Measurements from ENCODE around the gene ZNF883. TPM values are rescaled to one million over a fixed set of nuclear protein-coding genes. Genes with fewer than 3 reads are reported as not detected.

Gene ZNF883
- total RNA-seq, 1 donor from 2014 or later: 6.1 TPM

DNA sequence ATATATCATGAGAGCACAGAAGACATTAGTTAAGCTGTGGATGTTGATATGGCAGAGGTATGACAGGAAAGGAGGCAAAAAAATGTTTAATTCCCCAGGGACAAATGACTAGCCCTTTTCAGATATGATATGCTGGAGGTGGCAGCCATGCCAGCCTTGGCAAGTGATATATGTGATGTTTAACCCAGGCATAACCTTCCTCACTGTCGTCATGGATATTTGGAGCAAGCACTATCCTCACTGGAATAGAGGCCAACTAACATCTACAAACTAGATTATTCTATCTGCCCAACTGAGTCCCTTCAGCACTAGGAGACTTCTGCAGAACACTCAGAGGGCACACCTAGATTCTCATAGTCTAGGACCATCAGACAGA lies 94.0 kb downstream of the ZNF883 start:
- TF ChIP-seq, protein P1, sequence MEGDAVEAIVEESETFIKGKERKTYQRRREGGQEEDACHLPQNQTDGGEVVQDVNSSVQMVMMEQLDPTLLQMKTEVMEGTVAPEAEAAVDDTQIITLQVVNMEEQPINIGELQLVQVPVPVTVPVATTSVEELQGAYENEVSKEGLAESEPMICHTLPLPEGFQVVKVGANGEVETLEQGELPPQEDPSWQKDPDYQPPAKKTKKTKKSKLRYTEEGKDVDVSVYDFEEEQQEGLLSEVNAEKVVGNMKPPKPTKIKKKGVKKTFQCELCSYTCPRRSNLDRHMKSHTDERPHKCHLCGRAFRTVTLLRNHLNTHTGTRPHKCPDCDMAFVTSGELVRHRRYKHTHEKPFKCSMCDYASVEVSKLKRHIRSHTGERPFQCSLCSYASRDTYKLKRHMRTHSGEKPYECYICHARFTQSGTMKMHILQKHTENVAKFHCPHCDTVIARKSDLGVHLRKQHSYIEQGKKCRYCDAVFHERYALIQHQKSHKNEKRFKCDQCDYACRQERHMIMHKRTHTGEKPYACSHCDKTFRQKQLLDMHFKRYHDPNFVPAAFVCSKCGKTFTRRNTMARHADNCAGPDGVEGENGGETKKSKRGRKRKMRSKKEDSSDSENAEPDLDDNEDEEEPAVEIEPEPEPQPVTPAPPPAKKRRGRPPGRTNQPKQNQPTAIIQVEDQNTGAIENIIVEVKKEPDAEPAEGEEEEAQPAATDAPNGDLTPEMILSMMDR (IDR thresholded peaks at IDR 0.05; ENCODE audit: unreplicated experiment): no peak
- no peak for DNase-seq (ENCODE audit: low spot score)
- Mint-ChIP-seq H3K36me3 (ENCODE audit: low read depth, unreplicated experiment) (no peaks in the 10 kb centered on the region), H3K4me1 (ENCODE audit: unreplicated experiment) (peaks cover 6% of the 10 kb centered on the region), H3K27me3 (ENCODE audit: unreplicated experiment) (no peaks in the 10 kb centered on the region), H3K27ac (ENCODE audit: unreplicated experiment) (no peak overlapping the region), H3K4me3 (ENCODE audit: unreplicated experiment) (no peak overlapping the region), H3K9me3 (ENCODE audit: unreplicated experiment) (no peaks in the 10 kb centered on the region)

DNA sequence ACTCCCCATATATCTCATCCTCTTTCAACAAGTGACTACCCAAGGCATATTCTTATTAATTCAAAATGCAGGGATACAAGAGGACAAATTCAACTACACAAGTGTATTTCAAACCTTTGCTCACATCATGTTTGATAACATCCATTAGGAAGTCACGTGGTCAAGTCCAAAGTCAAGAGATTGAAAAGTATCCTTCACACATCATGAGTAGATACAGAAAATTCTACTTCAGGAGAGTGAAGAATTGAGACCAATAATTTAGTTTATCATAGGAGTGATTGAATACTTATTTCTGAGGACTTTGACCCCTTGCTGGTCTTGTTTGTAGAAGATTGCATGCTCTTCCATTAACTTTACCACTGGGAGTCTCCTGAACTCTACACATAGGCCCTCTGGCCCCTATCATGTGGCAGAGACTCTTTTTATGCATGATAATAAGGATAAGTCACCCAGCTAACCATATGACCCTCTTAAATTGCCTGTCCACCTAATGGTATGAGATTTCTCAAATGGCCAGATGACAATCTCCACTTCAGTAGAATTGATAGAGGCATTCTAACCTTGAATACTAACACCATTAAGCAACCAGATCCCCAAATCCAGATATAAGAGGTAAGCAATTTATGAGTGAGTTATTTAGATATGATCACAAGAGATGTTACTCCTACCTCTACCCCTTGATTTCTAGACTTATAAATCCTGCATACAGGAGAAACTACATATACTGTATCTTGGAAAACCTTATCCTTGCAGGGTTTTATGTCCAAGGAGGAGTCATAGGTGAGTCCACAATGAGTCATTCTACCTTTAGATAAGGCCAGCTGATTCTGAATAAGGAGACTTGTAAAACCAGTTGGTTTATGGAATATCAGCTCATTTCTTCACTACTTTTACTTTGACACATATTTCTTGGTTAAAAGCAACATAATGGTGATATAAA lies 94.7 kb downstream of the ZNF883 start:
- Mint-ChIP-seq H3K4me1 (ENCODE audit: unreplicated experiment) (peaks cover 6% of the 10 kb centered on the region), H3K36me3 (ENCODE audit: low read depth, unreplicated experiment) (no peaks in the 10 kb centered on the region), H3K27me3 (ENCODE audit: unreplicated experiment) (no peaks in the 10 kb centered on the region), H3K27ac (ENCODE audit: unreplicated experiment) (no peak overlapping the region), H3K4me3 (ENCODE audit: unreplicated experiment) (no peak overlapping the region), H3K9me3 (ENCODE audit: unreplicated experiment) (no peaks in the 10 kb centered on the region)
- no peak for DNase-seq (ENCODE audit: low spot score)
- TF ChIP-seq, protein P1 (IDR thresholded peaks at IDR 0.05; ENCODE audit: unreplicated experiment): no peak

DNA sequence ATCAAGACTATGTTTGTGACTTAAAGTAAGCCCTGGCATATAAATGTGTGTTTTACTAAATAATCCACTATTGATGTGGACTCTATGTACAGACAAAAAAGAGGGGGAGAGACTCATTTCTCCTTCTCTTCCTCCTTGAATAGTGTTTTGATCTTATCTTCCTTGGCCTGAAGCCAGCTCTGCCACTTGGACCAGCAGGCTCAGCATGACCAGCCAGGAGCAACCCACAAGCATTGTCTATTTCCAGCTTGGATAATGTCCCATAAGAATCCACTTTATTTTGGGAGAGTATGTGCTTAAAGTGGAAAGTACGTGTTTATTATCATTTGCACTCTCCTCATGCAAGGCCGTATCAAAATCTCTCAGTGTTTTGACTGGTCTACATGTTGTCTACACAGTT lies 97.5 kb downstream of the ZNF883 start:
- no peaks in the 10 kb centered on the region for H3K36me3 Mint-ChIP-seq (ENCODE audit: low read depth, unreplicated experiment)
- no peak for DNase-seq (ENCODE audit: low spot score)
- H3K27ac Mint-ChIP-seq (ENCODE audit: unreplicated experiment): no peak overlapping the region
- TF ChIP-seq, protein P1 (IDR thresholded peaks at IDR 0.05; ENCODE audit: unreplicated experiment): no peak
- no peaks in the 10 kb centered on the region for H3K9me3 Mint-ChIP-seq (ENCODE audit: unreplicated experiment)
- H3K4me3 Mint-ChIP-seq (ENCODE audit: unreplicated experiment): no peak overlapping the region
- H3K27me3 Mint-ChIP-seq (ENCODE audit: unreplicated experiment): no peaks in the 10 kb centered on the region
- peaks cover under 1% of the 10 kb centered on the region for H3K4me1 Mint-ChIP-seq (ENCODE audit: unreplicated experiment)

DNA sequence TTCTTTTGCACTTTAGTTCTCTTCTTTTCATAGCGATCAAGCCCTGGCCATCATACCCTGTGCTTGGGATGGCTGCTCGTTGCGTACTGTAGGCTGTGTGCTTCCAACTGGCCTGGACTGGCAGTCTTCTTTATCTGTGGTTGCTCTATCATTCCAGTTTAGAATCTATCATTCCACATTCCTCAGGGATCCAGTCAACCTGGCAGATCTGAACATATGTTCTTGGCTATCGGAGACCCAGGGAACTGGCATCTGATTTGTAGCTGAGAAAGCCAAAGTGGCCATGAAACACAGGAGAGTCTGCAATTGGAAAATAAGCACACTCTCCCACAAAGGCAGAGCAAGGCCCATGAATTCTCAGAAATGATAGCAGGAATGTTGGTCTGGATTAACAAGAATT lies 98.7 kb downstream of the ZNF883 start:
- no peaks in the 10 kb centered on the region for H3K27me3 Mint-ChIP-seq (ENCODE audit: unreplicated experiment)
- H3K27ac Mint-ChIP-seq (ENCODE audit: unreplicated experiment): no peak overlapping the region
- H3K4me1 Mint-ChIP-seq (ENCODE audit: unreplicated experiment): no peaks in the 10 kb centered on the region
- TF ChIP-seq, protein P1 (IDR thresholded peaks at IDR 0.05; ENCODE audit: unreplicated experiment): no peak
- no peaks in the 10 kb centered on the region for H3K36me3 Mint-ChIP-seq (ENCODE audit: low read depth, unreplicated experiment)
- H3K9me3 Mint-ChIP-seq (ENCODE audit: unreplicated experiment): no peaks in the 10 kb centered on the region
- no peak overlapping the region for H3K4me3 Mint-ChIP-seq (ENCODE audit: unreplicated experiment)
- DNase-seq (ENCODE audit: low spot score): no peak

DNA sequence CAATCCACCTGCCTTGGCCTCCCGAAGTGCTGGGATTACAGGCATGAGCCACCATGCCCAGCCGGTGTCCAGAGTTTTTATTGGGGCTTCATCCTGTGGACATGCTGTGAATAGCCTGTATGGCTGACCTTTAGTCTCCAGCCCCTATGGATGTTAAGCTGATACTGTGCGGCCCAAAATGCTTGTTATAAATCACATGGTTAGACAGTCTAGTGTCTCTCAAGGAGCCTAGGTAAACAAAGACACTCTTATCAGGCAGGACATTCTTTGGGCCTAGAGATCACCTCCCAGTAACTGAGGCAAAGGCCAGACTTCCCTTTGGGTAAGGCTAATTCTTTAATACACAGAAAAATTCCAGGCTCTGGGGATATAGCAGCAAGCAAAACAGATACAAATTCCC lies 99.4 kb downstream of the ZNF883 start:
- TF ChIP-seq, protein P1 (IDR thresholded peaks at IDR 0.05; ENCODE audit: unreplicated experiment): no peak
- no peak for DNase-seq (ENCODE audit: low spot score)
- Mint-ChIP-seq H3K36me3 (ENCODE audit: low read depth, unreplicated experiment) (no peaks in the 10 kb centered on the region), H3K4me1 (ENCODE audit: unreplicated experiment) (no peaks in the 10 kb centered on the region), H3K27me3 (ENCODE audit: unreplicated experiment) (no peaks in the 10 kb centered on the region), H3K4me3 (ENCODE audit: unreplicated experiment) (no peak overlapping the region), H3K27ac (ENCODE audit: unreplicated experiment) (no peak overlapping the region), H3K9me3 (ENCODE audit: unreplicated experiment) (no peaks in the 10 kb centered on the region)

All from endothelial cell (in vitro differentiated cells).